Adrenal gland (tissue), 12 donors: Measurements from ENCODE around the gene ACTA2. TPM values are rescaled to one million over a fixed set of nuclear protein-coding genes. Genes with fewer than 3 reads are reported as not detected.

Source experiments
- DNase-seq, 7 donors: peaks; one replicate each; pipeline ENCODE4 v3.0.0-alpha.2; 2019 to 2020
- H3K27ac ChIP-seq, 5 donors: fragments of 200-600 bp; sonication (generic) in 4 of 5; 1 replicate in 3 of 5; 2 replicates in 2 of 5; pipeline versions ENCODE4 v1.5.1 to v1.8.0; 2016 to 2020; ENCODE audit warnings: mild to moderate bottlenecking in 1 of 5
- H3K27me3 ChIP-seq: fragments of 200-600 bp; 2 replicates; pipeline ENCODE4 v1.8.0; 2021
- H3K36me3 ChIP-seq, 2 donors: fragments of 200-600 bp; replicated peaks in 1 of 2; 1 replicate in 1 of 2; 2 replicates in 1 of 2; pipeline versions ENCODE4 v1.5.1 to v1.8.0; 2018 to 2022
- H3K4me1 ChIP-seq, 2 donors: fragments of 200-600 bp; replicated peaks in 1 of 2; 1 replicate in 1 of 2; 2 replicates in 1 of 2; pipeline versions ENCODE4 v1.5.1 to v1.8.0; 2018 to 2021
- H3K4me3 ChIP-seq, 4 donors: fragments of 200-600 bp; sonication (generic) in 3 of 4; one replicate each; pipeline ENCODE4 v1.5.1; 2016 to 2018
- H3K9me3 ChIP-seq, 3 donors: fragments of 200-600 bp; sonication (generic) in 1 of 3; replicated peaks in 1 of 3; 1 replicate in 2 of 3; 2 replicates in 1 of 3; pipeline versions ENCODE4 v1.5.1 to v1.8.0; 2016 to 2021
- POLR2A ChIP-seq, 2 donors: fragments of 450-650 bp; IDR thresholded peaks; one replicate each; pipeline ENCODE4 v1.6.1; 2017; ENCODE audit warnings: antibody characterized with exemption in 2 of 2, mild to moderate bottlenecking in 2 of 2, moderate library complexity in 1 of 2
- WGBS, 4 donors: extraction: QIAGEN DNeasy Blood & Tissue Kit in 2 of 4; methylation state at CpG; one replicate each; pipeline versions ENCODE4 v1.1.5 to v1.1.7; 2013 to 2017; 5-methylcytosine and 5-hydroxymethylcytosine counted together
- intact Hi-C, 2 donors: fragments of 100-400 bp; cut with DNase I; formaldehyde crosslinking; loops; one replicate each; pipeline versions ENCODE4 v1.14.1 to v1.15.0; 2022 to 2023
- polyA plus RNA-seq, 3 donors: library from polyadenylated mRNA; stranded (reverse); fragments of 200-250 nt in 2 of 3; fragments of 350-450 nt in 1 of 3; fragmentation: Illumina TruSeq in 1 of 3; extraction: RNeasy Lipid Tissue Mini Kit (QIAGEN cat#74804) in 1 of 3; gene quantifications; one replicate each; pipeline ENCODE4 v1.2.3, GENCODE V29; 2013 to 2014
- total RNA-seq, 9 donors: library from RNA; depleted of rRNA in 4 of 9; stranded (reverse); fragments of >200 nt in 4 of 9; fragments of 120-200 nt in 1 of 9; fragmentation: NEBNext Ultra II Directional in 1 of 9; extraction: Animal tissue kit (Norgen Biotek cat#: 25700) in 1 of 9; gene quantifications; one replicate each; pipeline versions ENCODE4 v1.1.0 to v1.2.4, GENCODE V29; 2013 to 2023
- TF ChIP-seq, protein P1 (sequence below), 6 experiments: fragments of 450-650 bp in 4 of 6; fragments of 200-600 bp in 2 of 6; sonication (generic) in 1 of 6; IDR thresholded peaks; 1 replicate in 5 of 6; 2 replicates in 1 of 6; pipeline versions ENCODE4 v1.5.1 to v1.8.0; 2016 to 2021; ENCODE audit warnings: antibody characterized with exemption in 6 of 6, mild to moderate bottlenecking in 2 of 6, moderate library complexity in 1 of 6
- donor health status: healthy with polysubstance abuse.
- donor health status: Bipolar disorder and iron deficiency.
- donor health status: DM: yes; HTN: yes; CAD: no.
- donor health status: DM: no; HTN: no; CAD: no.
- donor health status: DM: no; HTN: no; CAD: no.
- donor health status: DM: yes; HTN: yes; CAD: no.

ACTA2 gene
- total and polyA plus RNA-seq, 12 donors = 48.5 to 529 (median 320) TPM

DNA sequence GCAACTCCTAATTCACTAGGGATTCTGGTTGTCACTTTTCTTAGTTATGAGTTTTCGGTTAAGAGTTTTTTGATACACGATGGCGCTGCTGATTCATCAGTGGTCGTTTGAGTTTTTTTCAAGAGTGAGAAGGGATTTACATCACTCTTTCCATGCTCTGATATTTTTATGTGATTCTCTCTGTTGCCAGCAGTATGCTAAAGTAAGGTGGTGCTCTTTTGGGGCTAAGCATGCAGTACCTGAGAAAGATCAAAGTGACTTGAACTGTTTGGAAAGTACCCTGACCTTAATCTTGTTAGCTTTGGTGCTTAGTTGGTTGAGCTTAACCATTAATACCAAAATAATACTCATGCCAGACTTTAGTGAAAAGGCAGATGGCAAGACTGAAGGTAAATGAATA lies 44.4 kb downstream of the ACTA2 start:
- intact Hi-C loops = no loop called here
- TF ChIP-seq, protein P1, sequence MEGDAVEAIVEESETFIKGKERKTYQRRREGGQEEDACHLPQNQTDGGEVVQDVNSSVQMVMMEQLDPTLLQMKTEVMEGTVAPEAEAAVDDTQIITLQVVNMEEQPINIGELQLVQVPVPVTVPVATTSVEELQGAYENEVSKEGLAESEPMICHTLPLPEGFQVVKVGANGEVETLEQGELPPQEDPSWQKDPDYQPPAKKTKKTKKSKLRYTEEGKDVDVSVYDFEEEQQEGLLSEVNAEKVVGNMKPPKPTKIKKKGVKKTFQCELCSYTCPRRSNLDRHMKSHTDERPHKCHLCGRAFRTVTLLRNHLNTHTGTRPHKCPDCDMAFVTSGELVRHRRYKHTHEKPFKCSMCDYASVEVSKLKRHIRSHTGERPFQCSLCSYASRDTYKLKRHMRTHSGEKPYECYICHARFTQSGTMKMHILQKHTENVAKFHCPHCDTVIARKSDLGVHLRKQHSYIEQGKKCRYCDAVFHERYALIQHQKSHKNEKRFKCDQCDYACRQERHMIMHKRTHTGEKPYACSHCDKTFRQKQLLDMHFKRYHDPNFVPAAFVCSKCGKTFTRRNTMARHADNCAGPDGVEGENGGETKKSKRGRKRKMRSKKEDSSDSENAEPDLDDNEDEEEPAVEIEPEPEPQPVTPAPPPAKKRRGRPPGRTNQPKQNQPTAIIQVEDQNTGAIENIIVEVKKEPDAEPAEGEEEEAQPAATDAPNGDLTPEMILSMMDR (IDR thresholded peaks at IDR 0.05) = no peak
- TF ChIP-seq POLR2A (IDR thresholded peaks at IDR 0.05) = no peak
- H3K9me3 ChIP-seq = no peaks in the 10 kb centered on the region
- H3K4me1 ChIP-seq = peaks cover 0 to 8% of the 10 kb centered on the region in 2 donors
- 78 to 86% (median 83%) methylated on average over 4 of the region's 4 CpGs for WGBS, 4 donors
- peaks cover 0 to 27% of the 10 kb centered on the region in 2 donors for H3K36me3 ChIP-seq
- H3K27ac ChIP-seq = no peak overlapping the region
- no peak for DNase-seq
- no peak overlapping the region for H3K4me3 ChIP-seq
- no peaks in the 10 kb centered on the region for H3K27me3 ChIP-seq

GRCh38 chr10:88906921-88907320 lies 45.7 kb downstream of the ACTA2 start:
- intact Hi-C loops = no loop called here
- no peak overlapping the region for H3K27ac ChIP-seq
- H3K36me3 ChIP-seq = peaks cover 0 to 33% of the 10 kb centered on the region in 2 donors
- no peaks in the 10 kb centered on the region for H3K4me1 ChIP-seq
- WGBS, 4 donors = 79 to 91% (median 84%) methylated on average over 1 of the region's 1 CpG
- no peak for DNase-seq
- H3K9me3 ChIP-seq = no peaks in the 10 kb centered on the region
- TF ChIP-seq, protein P1 (IDR thresholded peaks at IDR 0.05) = no peak
- TF ChIP-seq POLR2A (IDR thresholded peaks at IDR 0.05) = no peak
- H3K27me3 ChIP-seq = no peaks in the 10 kb centered on the region
- H3K4me3 ChIP-seq = no peak overlapping the region

DNA sequence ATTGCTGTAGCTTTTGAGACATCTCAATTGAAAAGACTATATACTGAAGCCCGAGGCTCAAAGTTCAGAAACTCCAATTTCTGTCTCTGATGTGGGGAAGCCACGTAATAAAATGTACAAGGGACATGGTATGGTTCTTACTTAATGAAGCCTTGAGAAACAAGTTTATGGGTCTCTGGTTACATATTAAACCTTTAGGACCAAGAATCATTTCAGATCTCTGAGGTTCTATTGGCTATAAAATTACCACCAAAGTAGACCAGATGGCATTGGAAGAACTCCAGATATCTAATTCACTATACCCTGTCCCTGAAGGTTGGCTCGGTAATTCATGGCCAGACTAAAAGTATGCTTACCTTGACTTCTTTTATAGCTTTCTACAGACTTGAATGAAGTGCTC lies 48.9 kb downstream of the ACTA2 start:
- H3K27ac ChIP-seq = no peak overlapping the region
- H3K36me3 ChIP-seq = peaks cover 0 to 25% of the 10 kb centered on the region in 2 donors
- intact Hi-C loops = no loop called here
- H3K27me3 ChIP-seq = no peaks in the 10 kb centered on the region
- no peaks in the 10 kb centered on the region for H3K9me3 ChIP-seq
- TF ChIP-seq, protein P1 (IDR thresholded peaks at IDR 0.05) = no peak
- no peak for TF ChIP-seq POLR2A (IDR thresholded peaks at IDR 0.05)
- 77 to 84% (median 81%) methylated on average over 3 of the region's 3 CpGs for WGBS, 4 donors
- peaks cover 6 to 18% of the 10 kb centered on the region in 2 donors for H3K4me1 ChIP-seq
- no peak for DNase-seq
- no peak overlapping the region for H3K4me3 ChIP-seq

GRCh38 chr10:88901984-88902789 lies 50.4 kb downstream of the ACTA2 start:
- no peaks in the 10 kb centered on the region for H3K27me3 ChIP-seq
- peak overlapping the region in 3 of 5 donors; percentile 8 to 63 (median 25) for H3K27ac ChIP-seq
- H3K4me3 ChIP-seq = no peak overlapping the region
- peaks cover 0 to 19% of the 10 kb centered on the region in 2 donors for H3K36me3 ChIP-seq
- TF ChIP-seq POLR2A (IDR thresholded peaks at IDR 0.05) = no peak
- TF ChIP-seq, protein P1 (IDR thresholded peaks at IDR 0.05) = no peak
- 83 to 92% (median 89%) methylated on average over 11 of the region's 11 CpGs for WGBS, 4 donors
- no peak for DNase-seq
- H3K9me3 ChIP-seq = no peaks in the 10 kb centered on the region
- intact Hi-C loops = no loop called here
- H3K4me1 ChIP-seq = peaks cover 12 to 33% of the 10 kb centered on the region in 2 donors
